Glomerular visceral epithelial cell (primary cell): ENCODE data around the gene DIRAS1.
"Not testable (repeated sequence)": the region's sequence is repeated elsewhere in the genome, so short reads cannot be mapped to it uniquely, and the experiment has no call there.

ENCODE experiments used
- DNase-seq: peaks from one replicate; pipeline ENCODE4 v3.0.0-alpha.2; 2016; ENCODE audit errors: extremely low spot score

DIRAS1 gene

DNA sequence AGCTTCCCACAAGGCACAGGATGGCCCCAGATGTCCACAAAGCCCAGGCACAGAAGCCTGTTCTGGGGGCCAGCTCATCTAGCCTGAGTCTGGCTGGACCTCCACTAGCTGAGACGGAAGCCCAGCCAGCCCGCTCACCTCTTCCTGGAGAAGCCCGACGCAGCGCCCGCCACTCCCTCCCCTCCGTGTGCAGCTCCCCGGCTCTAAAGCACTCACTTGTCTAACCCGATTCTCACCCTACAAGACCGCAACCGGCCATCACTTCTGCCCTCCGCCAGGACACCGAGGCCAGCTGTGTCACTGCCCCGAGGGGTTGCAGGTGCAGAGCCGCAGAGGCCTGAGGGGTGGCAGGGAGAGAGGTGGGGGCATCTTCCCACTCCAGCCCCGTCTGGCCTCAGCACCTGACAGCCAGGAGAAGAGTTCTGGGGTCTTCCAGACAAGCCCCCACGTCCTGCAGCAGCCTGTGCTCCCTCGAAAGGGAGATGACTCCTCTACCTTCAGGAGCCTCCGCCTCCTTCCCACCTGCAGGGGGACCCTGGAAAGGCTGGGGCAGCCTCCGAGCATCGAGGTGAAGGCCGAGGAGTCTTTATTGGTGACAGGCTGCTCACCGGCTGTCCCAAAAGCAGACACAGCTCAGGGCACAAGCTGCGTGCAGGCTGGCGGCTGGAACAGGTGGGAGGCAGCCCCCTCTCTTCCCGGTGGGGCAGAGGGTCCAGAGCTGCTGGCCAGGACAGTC lies 5.9 kb upstream of the DIRAS1 start:
- no peak for DNase-seq

DNA sequence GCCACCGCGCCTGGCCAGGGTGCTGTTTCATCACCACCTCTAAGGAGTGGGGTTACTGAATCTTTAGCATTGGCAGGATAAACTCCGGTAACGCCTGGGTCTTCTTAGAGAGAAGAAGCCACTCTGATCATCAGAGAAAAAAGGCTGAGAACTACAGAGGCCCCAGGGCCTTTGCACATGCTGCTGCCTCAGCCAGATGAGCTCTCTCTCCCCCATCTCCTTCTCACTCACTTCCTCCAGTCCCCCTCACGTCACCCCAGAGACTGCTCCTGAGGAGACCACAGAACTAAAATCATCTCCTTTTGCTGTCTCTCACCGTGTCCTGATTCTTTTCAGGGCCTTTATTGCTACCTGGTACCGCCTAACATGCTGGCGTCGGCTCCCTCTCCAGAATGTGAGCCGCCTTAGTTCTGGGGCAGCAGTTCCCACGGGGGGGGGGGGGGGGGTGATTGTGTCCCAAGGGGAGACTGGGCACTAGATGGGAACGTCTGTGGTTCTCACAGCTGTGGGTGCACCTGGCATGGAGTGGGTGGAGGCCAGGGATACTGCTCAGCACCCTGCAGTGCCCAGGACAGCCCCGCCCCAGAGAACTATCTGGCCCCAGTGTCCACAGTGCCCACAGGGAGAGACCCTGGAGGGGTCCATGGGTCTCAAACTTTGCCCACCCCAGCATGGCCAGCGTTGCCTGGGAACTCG lies 5.1 kb upstream of the DIRAS1 start:
- DNase-seq, result no peak

DNA sequence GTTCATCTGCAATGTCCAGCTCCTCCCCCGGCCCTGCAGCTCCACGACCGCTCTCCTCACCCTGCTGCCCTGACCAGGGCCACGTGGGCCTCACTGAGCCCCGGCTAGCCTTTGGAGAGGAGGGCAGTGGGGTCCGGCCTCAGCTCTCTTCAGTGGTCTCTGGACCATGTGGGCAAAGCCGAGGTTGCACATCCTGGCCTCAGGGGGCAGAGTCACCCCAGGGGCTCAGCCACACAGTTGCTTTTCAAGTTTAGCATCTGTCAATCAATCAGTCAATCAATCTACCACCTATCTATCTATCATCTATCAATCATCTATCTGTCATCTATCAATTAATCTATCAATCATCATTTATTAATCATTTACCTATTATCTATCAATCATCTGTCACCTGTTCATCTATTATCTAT lies 3.0 kb upstream of the DIRAS1 start:
- no peak for DNase-seq

DNA sequence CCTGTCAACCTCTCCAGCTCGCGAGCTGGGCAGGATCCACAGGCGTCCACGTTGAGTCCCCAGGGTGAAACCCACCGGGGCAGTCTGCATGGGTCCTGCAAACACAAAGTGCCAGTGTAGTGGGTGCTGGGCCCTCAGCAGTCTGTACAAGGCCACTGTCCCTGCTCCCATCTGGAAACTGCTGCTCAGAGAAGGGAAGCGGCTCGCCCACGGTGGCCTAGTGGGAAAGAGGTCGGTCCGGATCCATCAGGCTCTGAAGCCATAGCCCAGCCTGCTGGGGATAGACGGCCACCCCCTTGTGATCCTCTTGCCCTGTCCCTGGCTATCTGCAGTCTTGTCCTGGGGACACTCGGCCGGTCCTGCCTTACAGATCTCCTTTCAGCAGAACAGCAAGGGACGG lies 2.6 kb upstream of the DIRAS1 start:
- no peak for DNase-seq

DNA sequence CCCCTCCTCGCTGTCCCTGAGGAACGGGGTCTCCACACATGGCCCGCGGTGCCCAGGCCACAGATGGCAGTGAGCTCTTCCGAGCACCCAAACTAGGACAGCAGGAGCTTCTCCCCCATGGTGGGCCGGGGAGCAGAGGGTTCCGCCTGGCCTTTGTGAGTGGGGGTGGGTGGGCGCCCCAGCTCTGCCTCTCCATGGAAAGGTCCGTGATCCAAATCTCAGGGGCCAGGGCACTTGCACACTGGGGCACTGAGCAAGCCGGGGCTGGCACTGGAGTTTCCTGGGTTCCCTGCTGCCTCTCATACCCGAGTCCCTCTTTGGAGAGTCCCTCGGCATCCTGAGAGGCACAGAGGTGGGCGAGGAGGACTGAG lies 2.2 kb upstream of the DIRAS1 start:
- no peak for DNase-seq

DNA sequence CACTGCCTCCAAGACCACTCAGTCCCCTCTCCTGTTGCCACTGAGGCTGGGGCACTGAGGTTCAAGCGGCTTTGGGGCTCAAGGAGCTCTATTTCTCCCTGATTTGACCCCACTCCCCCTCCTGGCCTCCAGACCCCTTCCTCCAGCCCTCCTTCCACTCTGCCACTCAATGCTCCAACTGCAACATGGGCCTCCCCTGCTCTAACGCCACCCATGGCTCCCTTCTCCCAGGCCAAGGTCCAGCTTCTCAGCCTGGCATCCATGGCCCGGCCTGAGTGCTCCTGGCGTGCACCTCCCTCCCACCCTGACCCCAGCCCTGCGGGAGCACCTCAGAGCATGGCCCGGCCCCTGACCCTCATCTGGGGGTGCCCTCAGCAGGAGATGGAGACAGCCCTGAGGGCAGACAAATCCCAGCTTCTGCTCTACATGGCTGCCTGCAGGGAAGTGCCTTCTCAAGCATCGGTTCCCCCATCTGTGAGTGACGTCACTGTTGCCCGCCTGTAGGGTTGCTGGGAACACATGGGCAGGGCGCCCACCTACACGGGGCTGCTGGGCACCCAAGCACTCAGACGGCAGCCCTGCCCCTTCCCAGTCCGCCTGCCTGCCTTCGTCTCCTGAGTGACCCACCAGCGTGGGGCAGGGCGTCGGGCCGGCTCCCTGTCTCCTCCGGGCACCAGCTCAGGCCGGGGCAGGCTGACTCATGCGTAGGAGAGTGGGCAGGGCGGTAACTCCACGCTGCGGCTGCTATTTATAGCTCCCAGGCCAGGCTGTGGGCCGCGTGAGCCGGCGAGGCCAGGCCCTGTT lies 1.6 kb upstream of the DIRAS1 start:
- peak; percentile 79 for DNase-seq

DNA sequence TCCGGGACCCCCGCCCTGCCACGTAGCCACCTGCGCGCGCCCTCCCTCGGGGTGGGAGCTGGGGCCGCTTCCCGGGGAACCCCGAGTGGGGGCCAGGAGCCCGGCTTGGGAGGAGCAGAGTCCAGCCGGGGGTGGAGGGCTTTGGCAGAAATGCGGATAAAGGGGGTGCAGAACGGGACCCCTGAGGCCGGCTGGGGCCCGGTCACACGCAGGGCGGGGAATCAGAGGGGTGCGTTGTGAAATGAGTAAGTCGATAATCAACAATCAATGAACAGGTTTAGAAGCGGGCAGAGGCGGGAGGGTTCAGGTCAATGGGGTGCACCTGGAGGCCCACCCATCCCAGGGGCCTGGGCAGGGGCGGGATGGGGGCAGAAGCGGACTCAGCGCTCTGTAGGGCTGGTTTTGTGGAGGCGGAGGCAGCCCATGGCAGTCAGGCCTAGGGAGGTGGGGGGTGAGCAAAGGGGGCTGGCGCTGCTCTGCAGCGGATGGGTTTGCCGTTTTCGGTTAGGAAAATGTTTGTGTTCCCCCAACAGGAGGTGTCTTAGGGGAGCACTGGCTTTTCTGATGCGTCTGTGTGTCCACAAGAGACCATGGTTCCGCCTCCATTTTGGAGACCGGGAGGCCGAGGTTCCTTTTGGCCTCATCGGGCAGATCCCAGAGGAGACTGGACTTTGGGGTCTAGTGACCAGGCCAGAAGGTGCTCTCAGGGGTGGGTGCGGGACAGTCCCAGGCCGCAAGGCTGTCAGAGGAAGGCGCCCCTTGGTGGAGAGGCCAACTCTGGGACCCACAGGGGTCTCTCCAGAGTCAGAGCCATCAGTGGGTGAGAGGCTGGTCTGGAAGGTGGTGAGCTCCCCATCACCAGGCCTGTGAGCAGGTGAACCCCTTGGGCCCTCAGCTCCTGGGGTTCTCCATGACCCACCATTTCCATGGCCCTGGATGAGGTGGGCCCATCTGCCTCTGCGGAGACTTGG lies 683 bp upstream of the DIRAS1 start:
- no peak for DNase-seq

DNA sequence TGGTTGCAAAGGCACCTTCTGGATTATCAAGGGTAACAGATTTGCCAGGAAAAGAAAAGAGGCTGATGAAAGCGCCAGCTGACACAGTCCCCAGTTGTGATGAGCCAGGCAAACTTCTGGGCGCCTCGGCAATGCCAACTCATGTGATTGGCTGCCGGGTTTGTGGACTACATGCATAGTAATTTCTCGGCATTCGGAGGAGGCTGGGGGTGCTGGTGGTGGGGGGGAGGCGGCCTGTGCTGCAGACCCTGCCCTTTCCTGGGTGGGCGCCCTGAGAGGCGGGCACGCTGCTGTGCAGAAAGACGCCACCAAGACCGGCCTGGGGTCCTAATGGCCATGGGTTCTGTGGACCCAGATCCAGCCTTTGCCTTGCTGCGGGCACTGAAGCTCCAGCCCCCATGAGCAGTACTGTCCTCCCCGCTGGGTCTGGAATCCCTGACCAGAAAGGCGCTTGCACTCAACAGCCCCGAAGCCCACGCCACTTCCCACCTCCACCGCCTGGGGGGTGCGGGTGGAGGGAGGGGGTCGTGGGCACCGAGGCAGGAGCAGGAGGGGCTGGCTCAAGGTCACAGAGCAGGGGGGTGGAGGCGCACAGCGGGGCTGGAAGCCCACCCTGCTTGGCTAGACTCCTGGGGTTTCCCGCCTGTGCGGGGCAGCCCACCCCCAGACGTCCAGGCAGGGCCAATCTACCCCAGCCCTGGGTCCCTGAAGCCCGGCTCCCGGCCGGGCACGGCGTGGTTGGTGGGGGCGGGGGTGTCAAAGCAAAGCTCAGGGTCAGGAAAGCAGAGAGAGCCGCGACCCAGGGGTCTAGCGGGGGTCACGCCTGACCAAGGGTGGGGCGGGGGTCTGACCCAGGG lies 1.0 kb downstream of the DIRAS1 start:
- DNase-seq, result no peak

DNA sequence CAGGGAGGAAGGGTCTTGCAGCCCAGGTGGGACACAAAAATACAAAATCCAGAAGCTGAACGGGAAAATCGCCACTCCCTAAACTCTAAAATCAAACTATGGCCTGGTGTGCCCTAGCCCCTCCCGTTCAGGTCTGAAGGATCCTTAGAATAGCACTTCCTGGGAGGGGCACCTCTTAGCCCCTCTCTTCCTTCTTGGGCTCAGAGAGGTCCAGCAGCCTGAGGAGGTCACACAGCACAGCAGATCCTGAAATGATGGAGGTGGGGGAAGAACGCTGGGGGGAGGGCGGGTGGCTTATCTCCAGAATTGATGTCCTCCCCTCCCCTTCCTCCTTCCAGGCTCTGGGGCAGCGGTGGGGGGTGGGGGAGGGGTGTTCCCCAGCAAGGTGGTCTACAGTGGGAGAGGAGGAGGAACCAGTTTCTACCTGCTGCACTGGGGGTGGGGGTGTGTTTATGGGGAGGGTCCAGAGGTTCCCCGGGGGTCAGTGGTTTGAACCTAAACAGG lies 1.9 kb downstream of the DIRAS1 start:
- no peak for DNase-seq

DNA sequence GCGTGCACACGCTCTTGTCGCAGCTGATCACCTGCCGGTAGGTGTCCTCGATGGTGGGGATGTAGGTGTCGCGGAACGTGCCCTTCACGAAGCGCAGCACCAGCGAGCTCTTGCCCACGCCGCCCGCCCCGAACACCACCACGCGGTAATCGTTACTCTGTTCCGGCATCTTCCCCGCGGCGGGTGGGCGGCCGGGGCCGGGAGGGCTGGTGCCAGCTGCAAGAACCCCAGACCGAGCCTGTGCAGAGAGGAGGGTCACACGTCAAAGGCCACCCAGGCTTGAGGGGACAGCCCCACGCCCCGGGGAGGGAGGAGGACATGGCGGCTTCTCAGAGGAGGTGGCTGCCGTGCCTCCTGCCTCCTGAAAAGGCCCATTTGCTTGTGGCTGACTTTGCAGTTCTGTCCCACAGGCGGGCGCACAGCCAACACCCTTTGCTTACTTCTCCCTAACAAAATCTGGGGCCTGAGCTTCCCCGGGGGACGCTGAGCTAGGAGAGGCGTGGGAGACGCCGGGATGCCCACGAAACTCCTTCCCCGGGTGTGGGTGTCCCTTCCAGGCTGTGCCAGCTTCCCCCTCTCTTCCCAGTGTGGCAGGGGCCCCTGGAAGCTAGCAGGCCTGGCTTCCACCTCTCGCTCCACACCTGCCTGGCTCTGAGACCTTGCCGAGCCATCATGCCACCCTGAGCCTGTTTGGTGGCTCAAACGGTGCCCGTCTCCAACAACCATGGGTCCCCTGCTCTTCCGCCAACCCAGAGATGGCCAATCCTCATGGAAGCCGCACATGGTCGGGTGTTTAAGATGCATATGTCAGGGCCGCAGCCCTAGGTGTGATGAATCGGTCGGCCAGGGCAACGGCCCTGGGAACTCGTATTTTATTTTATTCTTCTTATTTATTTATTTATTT lies 3.3 kb downstream of the DIRAS1 start:
- no peak for DNase-seq

DNA sequence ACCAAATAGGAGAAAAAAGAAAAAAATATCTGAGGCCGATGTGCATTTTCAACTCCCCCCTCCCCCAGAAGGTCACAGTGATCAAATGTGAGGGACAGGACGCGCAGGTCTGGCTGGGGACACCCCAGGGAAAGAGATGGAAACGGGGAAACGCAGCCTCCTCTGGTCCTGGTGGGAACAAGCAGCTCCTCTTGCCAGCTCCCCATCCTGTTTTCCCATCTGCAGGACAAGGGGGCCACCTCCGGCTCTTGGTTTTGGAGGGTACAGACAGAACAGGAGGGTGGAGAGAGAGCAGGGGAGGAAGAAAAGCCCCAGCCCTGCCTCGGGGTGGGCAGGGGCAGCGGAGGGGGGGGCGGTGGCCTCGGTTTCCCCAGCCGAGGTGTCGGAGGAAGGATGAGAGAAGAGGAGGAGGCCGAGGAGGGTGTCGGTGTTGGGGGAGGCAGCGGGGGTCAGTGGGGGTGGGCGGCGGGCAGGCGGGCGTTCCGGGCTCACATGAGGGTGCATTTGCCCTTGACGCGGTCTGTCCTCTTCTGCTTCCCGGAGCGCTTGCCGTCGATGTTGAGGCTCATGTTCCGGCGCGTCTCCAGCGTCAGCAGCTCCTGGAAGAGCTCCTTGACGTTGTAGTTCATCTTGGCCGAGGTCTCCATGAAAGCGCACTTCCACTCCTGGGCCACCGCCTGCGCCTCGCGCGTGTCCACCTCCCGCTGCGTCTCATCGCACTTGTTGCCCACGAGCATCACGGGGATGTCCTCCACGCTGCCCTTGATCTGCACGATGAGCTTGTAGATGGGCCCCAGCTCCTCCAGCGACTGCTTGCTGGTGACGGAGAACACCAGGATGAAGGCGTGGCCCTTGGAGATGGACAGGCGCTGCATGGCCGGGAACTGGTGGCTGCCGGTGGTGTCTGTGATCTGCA lies 4.2 kb downstream of the DIRAS1 start:
- DNase-seq, result no peak

DNA sequence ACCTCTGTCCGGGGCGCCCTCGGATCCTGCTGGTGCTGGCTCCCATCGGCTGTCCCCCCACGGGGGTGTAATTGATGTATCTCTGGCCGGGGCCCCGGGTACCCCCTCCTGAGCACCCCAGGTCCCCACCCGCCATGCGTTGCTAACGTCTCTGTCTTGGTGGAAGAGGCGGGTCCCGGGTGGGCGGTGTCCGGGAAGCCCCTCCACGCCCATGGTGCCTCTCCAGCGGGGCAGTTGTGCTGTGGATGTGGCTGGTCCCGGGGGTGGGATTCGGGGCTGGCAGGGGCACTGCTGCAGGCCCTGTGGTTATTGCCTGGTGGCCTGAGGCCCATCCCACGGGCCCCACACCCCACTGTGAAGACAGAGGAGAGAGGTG lies 4.9 kb downstream of the DIRAS1 start:
- DNase-seq, result no peak

DNA sequence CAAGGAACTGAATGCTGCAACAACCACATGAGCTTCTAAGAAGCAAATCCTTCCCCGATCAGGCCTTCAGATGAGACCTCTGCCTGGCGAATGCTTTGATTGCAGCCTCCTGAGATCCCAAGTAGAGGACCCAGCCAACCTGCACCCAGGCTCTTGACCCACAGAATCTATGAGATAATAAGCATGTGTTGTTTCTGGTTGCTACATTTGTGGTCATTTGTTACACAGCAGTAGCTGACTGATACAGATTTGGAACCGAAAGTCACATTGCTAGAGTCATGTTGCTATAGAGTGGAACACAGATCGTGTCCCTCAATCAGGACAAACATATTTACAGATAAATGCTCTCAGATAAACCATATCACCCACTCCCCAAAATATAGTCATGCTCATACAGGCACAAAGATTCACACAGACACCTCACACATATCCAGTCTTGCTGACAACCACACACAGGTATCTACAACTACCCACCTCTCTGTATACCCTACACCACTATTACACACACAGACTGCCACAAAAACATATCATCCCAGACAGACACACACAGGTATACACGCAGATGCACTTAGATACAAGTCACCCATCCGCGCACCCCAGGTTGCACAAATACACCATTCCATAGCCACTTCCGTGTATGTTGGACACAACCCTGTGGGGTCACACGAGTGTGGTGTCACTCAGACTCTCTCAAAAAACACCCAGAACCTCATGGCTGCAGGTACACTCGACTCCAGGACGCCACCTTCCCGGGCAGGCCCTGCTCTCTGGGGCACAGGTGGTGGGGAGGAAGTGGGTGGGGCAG lies 5.5 kb downstream of the DIRAS1 start:
- DNase-seq, result no peak

DNA sequence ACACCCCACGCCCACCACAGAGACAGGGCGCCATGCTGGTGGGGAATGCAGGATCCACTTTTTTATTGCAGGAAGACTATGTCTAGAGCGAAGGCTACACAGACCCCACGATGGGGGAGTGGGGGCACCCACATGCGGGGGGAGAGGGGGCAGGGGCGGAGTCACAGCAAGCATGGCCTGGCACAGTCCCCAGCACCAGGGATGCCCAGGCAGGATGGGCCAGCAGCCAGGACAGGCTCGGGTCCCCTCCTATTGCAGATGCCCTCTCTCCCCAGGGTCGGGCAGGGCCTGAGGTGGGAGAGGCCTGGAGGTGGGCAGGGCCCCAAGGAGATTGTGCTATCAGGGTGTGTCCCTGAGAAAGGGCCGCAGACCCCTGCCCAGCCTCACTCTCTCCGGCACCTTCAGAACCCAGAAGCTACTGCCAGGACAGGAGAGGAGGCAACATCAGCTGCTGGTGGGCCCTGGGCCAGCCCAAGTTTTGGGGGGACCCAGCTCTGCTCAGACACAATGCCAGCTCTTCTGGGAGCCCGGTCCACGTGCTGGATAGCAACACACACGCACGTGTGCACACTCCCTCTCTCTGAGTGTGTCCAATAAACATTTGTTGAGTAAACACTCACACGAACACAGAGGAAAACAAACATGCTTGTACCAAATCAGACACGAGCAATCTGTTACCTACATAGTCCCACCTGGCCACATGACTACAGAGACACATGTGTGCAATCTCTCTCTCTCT lies 6.5 kb downstream of the DIRAS1 start:
- no peak for DNase-seq

DNA sequence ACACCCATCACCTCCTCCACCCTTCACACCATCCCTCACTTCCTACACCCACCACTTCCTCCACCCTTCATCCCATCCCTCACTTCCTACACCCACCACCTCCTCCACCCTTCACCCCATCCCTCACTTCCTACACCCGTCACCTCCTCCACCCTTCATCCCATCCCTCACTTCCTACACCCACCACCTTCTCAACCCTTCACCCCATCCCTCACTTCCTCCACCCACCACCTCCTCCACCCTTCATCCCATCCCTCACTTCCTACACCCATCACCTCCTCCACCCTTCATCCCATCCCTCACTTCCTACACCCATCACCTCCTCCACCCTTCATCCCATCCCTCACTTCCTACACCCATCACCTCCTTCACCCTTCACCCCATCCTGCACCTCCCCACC lies 7.1 kb downstream of the DIRAS1 start:
- not testable (repeated sequence) for DNase-seq

DNA sequence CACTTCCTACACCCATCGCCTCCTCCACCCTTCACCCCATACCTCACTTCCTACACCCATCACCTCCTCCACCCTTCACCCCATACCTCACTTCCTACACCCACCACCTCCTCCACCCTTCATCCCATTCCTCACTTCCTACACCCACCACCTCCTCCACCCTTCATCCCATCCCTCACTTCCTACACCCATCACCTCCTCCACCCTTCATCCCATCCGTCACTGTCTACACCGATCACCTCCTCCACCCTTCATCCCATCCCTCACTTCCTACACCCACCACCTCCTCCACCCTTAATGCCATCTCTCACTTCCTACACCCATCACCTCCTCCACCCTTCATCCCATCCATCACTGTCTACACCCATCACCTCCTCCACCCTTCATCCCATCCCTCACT lies 8.0 kb downstream of the DIRAS1 start:
- not testable (repeated sequence) for DNase-seq

DNA sequence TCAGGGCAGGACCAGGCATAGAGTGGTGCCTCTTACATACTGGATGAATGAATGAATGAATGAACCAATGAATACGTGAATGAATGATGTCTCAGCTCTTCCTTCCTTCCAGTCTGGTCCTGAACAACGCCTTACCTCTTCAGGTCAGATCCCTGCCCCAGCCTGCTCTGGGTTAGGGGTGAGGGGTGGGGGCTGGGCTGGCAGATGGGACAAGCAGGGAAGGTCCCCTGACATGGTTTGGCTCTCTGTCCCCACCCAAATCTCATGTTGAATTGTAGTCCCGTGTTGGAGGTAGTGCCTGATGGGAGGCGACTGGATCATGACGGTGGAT lies 9.3 kb downstream of the DIRAS1 start:
- DNase-seq, result no peak
